B cell (primary cell): ENCODE results near the gene ARHGAP30.

Source experiments
- CTCF ChIP-seq: fragments of 200-600 bp; IDR thresholded peaks from one replicate; pipeline ENCODE4 v1.8.0; 2022; ENCODE audit warnings: antibody characterized with exemption, mild to moderate bottlenecking
- EZH2 ChIP-seq: IDR thresholded peaks from 2 replicates; pipeline ENCODE4 v1.6.1; 2012; ENCODE audit warnings: borderline replicate concordance, low read depth, mild to moderate bottlenecking, moderate library complexity, low read length; ENCODE audit not compliant: insufficient read depth, poor library complexity, severe bottlenecking

- TF ChIP-seq CTCF = no peak
- TF ChIP-seq EZH2 = no peak
Measured at GRCh38 chr1:161082483-161082882, 12.8 kb upstream of the ARHGAP30 start.
